GM18499 (cell line): ENCODE data around the gene TUBB8B.
"Not testable (repeated sequence)": the region's sequence is repeated elsewhere in the genome, so short reads cannot be mapped to it uniquely, and the experiment has no call there.

ENCODE experiments used
- ATAC-seq: cut with Tn5 transposase; IDR thresholded peaks from one replicate; pipeline ENCODE4 v1.9.1; 2021; ENCODE audit warnings: moderate number of reproducible peaks; ENCODE audit not compliant: insufficient read depth, unreplicated experiment

TUBB8B gene

DNA sequence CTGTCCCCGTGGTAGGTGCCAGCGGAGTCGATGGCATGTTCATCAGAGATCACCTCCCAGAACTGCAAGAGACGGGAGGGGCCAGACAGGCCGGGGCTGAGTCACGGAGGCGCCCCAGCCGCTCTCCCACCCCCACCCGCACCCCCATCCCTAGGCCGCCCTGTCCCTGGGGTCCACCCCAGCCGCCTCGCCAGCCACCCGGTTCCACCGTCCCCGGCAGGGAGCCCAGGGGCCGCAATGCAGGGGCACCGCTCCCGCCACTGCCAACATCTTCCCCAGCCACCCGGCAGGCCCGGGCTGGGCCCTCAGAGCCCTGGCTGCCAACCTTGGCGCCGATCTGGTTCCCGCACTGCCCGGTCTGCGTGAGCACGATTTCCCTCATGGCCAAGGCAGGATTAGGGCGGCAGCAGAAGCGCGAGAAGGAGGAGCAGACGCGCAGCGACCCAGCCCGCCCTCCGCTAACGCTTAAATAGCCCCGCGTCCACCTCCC lies at the start of gene TUBB8B:
TUBB8B (minus strand) TSS at position 440 of the 490 bp plus-strand sequence; CDS start at position 382, 58 bp downstream.
- ATAC-seq = not testable (repeated sequence)

GRCh38 chr18:97252-97914 lies 48.0 kb upstream of the TUBB8B start:
- ATAC-seq = not testable (repeated sequence)

DNA sequence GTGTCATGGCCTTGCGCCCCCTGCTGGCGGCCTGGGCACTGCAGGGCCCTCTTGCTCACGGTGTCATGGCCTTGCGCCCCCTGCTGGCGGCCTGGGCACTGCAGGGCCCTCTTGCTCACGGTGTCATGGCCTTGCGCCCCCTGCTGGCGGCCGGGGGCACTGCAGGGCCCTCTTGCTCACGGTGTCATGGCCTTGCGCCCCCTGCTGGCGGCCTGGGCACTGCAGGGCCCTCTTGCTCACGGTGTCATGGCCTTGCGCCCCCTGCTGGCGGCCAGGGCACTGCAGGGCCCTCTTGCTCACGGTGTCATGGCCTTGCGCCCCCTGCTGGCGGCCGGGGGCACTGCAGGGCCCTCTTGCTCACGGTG lies 47.3 kb upstream of the TUBB8B start:
- not testable (repeated sequence) for ATAC-seq

DNA sequence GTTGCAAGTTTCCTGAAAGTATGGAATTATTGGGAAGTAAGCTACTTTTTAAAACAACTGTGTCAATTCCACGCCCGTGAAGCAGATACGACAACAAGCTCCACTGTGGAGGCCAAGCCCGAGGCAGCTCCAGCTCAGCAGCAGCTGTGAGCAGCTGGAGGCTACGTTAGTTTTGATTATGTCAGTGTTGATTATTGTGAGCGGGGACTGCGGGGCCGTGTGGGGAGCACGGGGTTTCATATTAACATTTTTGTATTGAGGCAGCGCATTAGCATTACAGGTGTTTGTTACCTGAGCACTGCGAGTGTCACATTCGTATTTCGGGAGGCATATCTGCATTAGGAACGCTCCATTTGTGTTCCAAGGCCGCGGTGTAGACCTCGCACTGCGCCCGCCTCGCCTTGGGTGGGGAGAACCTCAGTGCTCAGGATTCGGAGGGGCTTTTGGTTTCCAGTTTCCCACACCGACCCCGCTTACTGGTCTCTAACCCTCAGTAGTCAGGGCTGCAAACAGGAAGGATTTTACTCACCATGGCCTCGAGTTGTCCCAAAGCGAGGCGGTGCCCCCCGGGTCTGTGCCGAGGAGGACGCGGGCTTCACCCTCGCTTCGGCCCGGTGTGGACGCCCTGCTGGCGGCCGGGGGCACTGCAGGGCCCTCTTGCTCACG lies 46.8 kb upstream of the TUBB8B start:
- ATAC-seq = not testable (repeated sequence)

GRCh38 chr18:95580-95979 lies 46.2 kb upstream of the TUBB8B start:
- ATAC-seq = not testable (repeated sequence)

DNA sequence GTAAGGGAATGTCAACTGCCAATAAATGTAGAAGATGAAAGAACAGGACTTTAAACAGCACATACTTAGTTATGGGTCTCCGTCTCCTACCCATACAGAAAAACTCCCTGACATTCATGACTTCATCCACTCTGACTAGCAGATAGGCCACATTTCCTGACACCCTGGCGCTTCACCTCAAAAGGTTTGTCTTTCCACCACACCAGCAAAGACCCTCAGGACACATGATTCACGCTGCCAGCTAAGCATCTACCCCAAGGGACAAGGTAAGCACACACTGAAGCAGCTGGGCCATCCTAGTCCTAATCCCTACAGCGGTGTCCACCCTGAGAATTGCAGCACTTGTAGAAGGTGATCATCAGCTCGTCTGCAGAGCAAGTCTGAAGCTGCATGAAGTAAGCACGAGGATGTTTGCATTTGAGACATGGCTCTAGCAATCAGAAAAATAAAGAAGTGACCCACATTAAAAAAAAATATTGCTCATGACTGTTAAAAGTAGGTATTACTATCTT lies 44.5 kb upstream of the TUBB8B start:
- not testable (repeated sequence) for ATAC-seq

DNA sequence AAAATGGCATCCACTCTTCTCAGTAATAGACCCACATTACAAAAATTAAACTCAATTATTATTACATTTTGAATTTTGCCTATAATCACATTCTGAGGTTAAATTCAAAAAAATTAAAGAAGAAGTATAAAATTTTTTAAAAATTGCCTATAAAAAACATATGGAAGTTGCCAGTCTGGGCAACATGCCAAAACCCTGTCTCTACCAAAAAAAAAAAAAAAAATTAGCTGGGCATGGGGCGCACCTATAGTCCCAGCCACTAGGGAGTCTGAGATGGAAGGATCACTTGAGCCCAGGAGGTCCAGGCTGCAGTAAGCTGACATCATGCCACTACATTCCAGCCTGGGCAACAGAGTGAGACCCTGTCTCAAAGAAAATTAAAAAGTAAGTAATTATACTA lies 42.1 kb upstream of the TUBB8B start:
- ATAC-seq = not testable (repeated sequence)

DNA sequence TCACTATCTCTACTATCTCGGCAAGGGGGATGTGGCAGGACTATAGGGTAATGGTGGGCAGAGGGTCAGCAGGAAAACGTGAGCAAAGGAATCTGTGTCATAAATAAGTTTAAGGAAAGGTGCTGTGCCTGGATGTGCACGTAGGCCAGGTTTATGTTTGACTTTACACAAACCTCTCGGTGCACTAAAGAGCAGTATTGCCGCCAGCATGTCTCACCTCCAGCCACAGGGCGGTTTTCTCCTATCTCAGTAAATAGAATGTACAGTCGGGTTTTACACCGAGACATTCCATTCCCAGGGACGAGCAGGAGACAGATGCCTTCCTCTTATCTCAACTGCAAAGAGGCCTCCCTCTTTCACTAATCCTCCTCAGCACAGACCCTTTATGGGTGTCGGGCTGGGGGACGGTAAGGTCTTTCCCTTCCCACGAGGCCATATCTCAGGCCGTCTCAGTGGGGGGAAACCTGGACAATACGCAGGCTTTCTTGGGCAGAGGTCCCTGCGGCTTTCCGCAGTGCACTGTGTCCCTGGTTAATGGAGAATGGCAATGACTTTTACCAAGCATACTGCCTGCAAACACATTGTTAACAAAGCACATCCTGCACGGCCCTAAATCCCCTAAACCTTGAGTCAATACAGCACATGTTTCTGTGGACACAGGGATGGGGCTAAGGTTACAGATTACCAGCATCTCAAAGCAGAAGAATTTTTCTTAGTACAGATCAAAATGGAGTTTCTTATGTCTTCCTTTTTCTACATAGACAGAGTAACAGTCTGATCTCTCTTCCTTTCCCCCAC lies 41.2 kb upstream of the TUBB8B start:
- not testable (repeated sequence) for ATAC-seq

DNA sequence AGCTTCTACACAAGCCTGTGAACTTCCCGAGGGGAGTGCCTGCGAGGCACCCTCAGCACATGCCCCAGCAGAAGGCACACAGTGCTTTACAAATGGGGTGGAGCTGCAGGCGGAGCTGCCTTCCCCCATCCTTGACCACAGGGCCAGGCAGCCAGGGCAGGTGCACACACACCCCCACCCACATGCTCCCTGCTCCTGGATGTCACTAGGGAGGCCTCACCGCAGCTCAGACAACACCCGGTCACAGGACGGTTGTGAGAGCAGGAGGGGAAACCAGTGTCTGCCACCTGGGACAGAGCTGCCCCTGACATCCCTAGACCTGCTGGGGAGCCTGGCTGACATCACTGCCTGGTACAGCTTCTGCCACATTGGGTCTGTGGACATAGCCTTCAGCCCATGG lies 39.7 kb upstream of the TUBB8B start:
- ATAC-seq = not testable (repeated sequence)

GRCh38 chr18:84801-85200 lies 35.4 kb upstream of the TUBB8B start:
- ATAC-seq = not testable (repeated sequence)

GRCh38 chr18:82626-83209 lies 33.3 kb upstream of the TUBB8B start:
- not testable (repeated sequence) for ATAC-seq

- not testable (repeated sequence) for ATAC-seq
Measured at GRCh38 chr18:80881-81280, 31.5 kb upstream of the TUBB8B start.

GRCh38 chr18:80202-80601 lies 30.8 kb upstream of the TUBB8B start:
- not testable (repeated sequence) for ATAC-seq

DNA sequence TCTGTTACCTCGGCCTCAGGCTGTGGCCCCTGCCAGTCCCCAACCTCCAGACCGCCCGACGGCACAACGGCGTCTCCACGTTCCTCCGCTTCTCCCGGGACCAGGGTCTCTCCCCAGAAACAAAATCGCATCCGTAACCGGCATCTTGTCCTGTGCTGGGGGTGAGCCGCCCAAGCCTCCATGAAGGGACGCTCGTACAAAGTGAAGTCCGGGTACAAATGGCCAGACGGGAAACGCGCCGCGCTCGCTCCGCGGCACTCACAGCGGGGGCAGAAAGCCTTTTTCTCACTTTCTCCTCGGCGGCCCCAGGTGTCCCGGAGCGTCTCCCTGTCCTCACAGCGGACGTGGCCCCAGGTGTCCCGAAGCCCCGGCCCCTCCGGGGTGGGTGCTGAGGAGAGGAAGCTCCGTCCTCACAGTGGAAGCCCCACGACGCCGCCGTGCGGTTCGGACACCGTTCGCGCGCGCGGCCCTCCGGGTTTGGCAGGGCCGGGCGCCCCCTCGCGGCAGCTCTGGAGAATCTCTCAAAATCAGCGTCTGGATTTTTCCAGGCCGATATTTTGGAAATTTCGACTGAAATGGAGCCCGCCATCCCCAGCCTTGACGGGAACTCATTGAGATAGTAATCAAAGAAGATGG lies 26.2 kb upstream of the TUBB8B start:
- not testable (repeated sequence) for ATAC-seq

DNA sequence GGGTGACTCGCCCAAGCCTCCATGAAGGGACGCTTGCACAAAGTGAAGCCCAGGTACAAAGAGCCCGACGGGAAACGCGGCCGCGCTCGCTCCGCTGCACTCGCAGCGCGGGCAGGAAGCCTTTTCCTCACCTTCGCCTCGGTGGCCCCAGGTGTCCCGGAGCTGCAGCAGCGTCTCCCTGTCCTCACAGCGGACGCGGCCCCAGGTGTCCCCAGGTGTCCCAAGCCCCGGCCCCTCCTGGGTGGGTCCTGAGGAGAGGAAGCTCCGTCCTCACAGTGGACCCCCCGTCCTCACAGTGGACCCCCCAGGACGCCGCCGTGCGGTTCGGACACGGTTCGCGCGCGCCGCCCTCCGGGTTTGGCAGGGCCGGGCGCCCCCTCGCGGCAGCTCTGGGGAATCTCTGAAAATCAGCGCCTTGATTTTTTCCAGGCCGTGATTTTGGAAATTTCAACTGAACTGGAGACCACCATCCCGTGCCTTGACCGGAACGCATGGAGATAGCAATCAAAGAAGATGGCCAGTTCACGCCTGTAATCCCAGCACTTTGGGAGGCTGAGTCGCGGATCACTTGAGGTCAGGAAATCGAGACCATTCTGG lies 23.9 kb upstream of the TUBB8B start:
- not testable (repeated sequence) for ATAC-seq

DNA sequence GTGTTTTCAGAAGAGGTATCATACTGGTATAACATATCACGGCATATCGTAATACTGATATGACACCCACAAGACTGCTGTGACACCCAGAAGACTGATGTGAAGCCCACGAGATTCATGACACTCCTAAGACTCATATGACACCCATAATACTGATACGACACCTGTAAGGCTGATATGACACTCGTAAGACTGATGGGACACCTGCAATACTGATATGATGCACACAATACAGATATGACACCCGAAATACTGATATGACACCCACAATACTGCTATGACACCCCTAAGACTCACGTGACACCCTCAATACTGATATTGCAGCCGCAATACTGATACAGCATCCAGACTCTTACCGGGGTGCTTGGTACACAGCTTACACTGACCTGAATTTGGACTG lies 18.3 kb upstream of the TUBB8B start:
- ATAC-seq = not testable (repeated sequence)

DNA sequence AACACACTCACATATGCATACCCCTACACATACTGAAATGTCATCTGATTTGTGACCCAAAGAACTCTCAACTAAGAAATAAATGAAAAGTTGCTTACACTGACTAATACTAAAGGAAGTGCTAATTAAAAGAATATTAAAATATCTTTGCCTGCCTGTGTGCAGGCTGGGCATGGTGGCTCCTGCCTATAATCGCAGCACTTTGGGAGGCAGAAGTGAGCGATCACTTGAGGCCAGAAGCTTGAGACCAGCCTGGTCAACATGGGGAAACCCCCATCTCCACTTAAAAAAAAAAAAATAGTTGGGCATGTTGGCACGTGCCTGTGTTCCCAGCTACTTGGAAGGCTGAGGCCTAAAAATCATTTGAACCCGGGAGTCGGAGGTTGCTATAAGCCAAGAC lies 14.9 kb upstream of the TUBB8B start:
- ATAC-seq = not testable (repeated sequence)

DNA sequence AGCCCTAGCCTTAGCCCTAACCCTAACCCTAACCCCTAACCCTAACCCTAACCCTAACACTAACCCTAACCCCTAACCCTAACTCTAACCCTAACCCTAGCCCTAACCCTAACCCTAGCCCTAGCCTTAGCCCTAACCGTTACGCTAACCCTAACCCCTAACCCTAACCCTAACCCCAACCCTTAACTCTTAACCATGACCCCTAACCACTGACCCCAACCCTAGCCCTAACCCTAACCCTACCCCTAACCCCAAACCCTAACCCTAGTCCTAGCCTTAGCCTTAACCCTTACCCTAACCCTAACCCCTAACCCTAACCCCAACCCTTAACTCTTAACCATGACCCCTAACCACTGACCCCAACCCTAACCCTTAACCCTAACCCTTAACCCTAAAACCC lies 14.2 kb upstream of the TUBB8B start:
- not testable (repeated sequence) for ATAC-seq

DNA sequence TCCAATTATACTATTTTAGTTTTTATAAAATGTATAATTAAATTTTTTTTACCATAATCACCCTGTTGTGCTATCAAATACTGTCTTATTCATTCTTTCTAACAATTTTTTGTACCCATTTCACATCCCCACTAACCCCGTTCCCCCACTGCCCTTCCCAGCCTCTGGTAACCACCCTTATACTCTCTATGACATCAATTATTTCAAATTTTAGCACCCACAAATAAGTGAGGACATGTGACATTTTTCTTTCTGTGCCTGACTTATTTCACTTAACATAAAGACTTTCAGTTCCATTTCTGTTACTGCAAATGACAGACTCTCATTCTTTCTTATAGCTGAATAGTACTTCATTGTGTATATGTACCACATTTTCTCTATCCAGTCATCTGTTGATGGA lies 5.0 kb upstream of the TUBB8B start:
- ATAC-seq = not testable (repeated sequence)
